ENCODE data around the gene LBHD2. TPM values are rescaled to one million over a fixed set of nuclear protein-coding genes. Genes with fewer than 3 reads are reported as not detected.
"Not testable (repeated sequence)": the region's sequence is repeated elsewhere in the genome, so short reads cannot be mapped to it uniquely, and the experiment has no call there.

Gene LBHD2
- total RNA-seq, 1 donor from 2014 or later: not detected

DNA sequence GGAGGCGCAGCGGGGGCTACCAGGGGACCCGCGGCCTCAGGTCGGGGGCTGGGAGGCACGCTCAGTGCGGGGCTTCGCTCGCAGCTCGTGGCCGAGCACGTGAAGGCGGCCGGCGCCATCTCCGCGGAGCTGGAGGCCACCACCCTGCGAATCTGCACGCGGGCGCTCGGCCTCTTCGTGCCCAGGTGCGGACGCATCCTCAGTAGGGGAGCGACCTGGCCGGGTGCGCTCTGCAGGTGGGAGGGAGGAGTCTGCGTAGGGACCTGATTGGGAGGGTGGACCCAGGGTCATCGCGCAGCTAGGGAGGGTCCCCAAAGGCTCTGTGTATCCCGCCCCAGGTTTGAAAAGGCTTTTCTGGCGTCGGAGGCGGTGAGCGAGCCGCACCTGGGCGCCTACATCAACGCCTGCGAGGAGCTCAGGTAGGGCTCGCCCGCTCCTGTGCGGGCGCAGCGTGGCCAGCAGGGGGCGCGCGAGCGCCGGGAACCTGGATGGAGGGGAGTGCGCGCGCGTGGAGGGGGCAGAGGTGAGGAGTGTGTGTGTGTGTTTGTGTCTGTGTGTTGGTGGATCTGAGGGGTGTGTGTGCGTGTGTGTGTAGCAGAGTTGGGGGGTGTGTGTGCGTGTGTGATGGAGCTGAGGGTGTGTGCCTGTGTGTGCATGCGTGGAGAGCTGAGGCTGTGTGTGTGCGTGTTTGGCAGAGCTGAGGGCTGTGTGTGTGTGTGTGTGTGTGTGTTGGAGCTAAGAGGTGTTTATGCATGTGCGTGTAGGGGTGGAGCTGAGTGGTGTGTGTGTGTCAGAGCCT is 20.8 kb downstream of the LBHD2 start:
- peak; percentile 77 for ATAC-seq

DNA sequence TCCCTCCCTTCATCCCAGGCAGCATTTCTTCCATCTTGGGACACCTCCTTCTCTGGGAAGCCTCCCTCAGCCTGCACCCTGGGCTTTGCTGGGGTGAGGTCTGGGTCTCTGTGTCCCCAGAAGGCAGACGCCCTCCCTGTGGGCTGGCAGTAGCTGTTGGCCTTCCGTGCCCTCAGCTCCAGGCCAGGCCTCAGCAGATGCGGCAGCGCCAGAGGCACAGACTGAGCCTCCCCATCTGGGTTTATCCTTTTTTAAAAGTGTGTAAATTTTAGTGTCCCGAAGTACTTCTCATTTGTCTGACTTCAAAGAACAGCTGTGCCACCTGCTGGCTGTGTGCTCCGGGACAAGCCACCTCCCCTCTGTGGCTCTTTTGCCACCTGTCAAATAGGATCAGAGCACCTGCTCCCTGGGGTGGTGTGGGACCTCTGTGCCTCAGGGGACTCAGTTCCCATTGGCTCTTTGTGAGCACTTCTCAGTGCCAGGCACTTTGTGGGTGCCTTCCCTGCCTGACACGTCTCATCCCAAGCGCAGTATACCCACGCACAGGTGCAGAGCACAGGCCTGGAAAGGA is 21.7 kb downstream of the LBHD2 start:
- ATAC-seq: no peak

DNA sequence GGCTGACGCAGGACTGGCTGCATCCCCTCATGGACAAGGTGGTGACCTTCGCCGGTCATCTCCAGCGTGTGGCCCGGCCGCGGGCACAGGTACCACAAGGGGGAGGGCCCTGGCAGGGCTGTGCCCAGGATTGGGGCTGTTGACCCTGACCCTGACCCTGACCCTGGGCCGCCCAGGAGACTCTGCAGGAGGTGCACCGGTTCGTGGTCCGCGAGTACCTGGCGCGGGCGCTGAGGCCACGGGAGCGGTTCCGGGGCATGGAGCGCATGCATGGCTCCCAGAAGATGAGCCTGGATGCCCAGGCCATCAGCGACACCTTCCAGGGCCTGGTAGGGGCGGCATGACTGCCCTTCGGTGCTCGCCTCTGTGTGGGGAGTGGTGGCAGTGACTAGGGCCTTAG is 23.4 kb downstream of the LBHD2 start:
- no peak for ATAC-seq

DNA sequence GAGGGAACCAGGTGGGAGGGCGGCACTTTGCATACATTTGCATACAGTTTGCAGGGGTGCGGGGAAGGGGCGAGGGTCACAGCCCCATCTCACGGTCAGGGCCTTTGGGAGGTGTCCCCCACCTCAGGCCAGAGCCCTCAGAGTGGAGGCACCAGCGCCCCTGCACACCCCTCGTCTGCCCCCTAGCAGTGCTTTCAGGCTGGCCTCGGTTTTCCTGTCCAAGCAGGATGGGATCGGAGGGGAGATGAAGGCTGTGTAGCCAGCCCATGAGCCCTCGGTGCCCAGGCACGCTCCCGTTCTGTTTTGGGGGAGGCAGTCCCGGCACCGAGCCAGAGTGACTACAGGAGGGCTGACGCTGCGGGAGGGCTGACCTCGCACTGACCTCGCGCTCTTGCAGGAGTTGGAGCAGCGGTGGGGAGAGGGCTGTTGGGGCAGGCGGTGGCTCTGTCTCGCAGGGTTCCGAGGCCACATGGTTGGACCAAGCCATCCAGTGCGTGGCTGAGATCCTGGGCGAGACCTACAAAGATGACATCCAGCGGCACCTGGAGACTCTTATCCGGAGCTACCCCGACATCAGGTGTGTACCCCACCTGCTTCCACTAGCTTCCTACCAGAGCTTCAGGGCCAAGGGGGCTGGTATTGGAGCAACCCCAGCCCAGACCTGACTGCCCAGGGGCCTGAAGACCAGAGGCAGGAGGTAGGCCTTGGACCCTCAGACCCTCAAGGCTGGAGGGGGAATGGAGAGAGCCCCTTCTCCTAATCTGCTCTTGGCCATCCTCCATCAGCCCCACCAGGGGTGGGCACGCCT is 24.1 kb downstream of the LBHD2 start:
- ATAC-seq: no peak

DNA sequence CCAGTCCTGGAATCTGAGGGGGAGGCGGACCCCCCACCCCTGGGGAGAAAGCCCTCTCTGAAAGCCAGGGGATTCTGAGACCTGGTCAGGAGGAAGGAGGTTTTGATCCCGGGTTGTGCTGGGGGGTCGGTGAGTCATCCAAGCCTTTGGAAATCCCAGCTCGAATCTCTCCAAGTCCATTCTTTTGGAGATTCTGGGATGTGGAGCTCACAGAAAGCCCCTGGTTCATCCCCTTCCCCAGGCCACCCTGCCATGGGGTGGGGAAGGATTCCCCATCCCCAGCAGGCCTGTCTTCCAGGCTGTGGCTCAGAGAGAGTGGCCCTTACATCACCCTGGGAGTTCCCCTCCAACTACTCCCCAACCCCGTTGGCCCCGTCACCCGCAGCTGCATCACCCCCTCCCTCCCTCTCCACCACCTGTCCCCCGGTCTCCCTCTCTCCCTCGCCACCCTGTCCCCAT is 24.8 kb downstream of the LBHD2 start:
- no peak for ATAC-seq

DNA sequence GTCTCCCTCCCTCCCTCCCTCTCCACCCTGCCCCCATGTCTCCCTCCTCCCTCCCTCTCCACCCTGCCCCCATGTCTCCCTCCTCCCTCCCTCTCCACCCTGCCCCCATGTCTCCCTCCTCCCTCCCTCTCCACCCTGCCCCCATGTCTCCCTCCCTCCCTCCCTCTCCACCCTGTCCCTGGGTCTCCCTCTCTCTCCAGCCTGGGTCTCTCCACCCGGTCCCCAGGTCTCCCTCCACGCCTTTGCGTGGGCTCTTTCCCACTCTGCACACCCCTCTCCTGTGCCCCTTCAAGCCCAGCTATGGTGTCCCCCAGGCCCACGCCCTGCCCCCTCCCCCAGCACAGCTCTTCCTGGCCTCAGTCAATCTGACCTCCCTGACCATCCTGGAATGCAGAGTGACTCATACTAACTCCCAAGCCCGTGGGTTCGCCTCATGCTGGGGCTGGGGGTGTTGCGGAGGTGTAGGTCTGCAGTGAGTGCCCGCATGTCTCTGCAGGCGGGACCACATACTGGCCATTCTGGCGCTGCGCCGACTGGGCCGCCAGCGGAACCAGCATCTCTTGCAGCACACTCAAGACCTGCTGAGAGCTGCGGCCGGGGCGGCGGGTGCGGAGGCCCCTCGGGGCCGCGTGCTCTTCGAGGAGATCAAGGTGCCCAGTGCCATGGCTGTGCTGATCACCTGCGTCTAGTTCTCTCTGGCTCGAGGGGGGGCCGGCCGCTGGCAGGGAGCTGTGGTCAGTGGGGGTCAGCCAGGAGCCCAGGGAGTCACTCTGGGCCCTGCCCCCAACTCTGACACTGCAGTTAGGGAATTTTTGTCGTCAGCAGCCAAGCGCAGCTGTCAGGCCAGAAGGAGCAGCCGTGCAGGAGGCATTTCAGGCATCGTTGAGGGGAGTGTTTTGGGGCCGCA is 25.8 kb downstream of the LBHD2 start:
- ATAC-seq: no peak

DNA sequence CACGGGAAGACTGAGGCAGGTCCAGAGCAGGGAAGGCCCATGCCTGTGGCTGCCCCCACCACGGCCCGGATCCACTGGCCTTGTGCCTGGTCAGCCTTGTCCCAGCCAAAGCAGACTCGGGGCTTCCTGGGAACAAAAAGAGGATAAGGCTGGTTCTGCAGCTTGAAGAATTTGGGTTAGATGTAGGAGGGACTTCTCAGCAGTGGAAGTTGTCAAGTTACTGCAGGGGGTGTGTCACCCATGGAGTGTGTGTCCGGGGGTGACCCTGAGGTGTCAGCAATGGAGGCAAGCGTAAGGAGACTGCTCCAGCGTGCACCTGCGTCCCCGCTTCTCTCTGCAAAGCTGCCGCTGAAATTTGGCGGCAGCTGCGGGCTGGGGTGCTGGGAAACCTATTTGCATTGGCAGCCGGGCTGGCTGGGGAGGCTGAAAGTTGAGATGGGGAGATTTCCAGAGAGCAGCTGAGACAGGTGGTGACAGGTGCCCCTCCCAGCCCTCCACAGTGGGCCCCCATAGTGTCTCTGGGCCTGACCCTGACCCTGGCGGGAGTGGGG is 26.7 kb downstream of the LBHD2 start:
- ATAC-seq: peak; percentile 40

DNA sequence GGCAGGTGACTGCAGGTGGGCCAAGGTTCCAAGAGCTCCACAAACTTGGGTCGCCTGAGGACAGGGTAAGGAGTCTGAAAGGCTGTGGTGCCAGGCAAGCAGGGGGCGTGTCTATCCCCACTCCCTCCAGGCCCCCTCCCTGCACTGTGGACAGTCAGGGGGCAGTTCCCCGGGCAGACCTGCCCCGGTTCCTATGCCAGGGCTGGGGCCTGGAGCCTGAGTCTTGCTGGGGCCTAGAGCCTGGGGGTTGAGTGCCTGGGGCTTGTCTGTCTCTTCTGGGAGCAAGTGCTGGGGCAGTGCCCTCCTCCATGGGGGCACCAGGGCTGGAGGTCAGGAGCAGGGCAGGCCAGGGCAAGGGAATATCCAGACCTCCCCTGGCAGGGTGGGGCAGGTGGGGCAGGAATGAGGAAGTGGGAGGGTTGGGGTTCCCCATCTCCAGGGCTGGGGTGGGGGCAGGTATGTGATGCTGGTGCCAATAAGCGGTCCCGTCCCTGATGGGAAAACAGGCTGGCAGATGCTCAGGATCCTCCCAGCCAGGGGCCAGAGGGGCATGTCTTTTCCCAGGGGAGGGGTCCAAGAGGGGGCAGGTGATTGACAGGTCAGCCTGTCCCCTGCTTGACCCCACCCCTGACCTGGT is 27.3 kb downstream of the LBHD2 start:
- ATAC-seq: peak; percentile 59

DNA sequence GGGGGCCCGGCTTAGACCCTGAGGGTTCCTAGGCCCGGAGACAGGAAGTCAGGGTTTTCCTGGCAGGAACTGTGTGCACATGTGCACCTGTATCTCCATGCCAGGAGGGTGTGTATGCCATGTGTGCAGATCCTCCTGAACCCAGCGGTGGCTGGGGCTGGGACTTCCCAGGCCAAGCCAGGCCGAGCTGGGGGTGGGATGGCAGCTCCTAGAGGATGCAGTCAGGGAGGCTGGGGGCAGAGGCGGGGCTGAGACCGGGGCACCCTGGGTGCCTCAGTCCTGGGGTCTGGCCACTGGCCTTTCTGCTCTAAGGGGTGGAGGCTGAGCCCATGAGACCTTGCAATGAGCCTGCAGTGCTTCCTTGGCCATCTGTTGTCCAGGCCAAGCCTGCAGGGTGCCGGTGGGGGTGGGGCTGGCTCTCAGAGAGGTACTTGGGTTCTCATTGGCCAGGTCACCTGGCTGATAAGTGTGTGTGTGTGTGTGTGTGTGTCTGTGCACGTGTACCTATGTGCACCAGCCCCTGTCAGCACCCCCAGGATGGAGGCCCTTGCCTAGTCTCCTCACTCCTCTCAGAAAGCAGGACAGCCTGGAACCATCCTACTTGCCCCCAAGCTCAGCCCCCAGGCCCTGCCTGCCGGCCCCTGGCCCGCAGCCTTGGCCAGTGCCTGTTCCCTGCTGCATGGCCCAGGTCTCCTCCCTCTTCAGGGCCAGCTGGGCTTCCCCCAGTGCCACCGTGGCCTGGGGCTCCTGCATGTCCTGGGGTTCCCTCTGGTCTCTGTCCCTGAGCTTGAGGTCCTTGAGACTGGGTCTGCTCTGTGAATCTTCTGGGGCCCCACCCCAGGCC is 28.6 kb downstream of the LBHD2 start:
- peak; percentile 5 for ATAC-seq

DNA sequence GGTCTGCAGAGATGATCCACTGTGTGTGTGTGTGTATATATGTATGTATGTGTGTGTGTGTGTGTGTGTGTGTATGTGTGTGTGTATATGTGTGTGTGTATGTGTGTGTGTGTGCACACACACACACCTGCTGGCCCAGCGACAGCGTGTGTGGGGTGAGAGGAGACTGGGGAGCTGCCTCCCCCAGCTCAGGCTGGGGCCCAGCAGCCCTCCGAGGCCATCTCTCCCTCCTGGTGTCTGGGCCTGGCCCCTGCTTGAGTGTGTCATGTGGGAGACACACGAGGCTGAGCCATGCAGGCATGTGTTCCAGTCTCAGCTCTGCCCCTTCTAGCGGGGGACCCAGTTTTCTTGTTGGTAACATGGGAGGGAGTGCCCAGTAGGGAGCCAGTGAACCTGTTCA is 29.3 kb downstream of the LBHD2 start:
- ATAC-seq: no peak

DNA sequence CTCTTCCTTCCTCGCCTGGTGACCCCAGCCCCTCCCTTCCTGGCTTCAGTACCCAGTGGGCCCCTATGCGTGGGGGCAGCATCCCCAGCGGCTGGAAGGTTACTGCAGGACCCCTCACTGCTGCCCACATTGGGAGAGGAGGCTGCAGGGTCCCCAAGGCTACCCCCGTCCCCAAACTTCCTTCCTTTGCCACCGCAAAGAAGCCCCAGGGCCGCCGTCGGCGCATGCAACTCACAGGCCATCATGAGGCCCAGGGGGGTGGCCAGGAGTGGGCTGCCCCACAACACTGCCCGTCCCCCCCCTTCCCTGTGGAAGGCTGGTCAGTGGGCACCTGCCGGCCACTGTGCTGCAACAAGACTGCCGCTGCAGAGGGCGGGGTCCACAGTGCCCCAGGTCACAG is 29.8 kb downstream of the LBHD2 start:
- no peak for ATAC-seq

DNA sequence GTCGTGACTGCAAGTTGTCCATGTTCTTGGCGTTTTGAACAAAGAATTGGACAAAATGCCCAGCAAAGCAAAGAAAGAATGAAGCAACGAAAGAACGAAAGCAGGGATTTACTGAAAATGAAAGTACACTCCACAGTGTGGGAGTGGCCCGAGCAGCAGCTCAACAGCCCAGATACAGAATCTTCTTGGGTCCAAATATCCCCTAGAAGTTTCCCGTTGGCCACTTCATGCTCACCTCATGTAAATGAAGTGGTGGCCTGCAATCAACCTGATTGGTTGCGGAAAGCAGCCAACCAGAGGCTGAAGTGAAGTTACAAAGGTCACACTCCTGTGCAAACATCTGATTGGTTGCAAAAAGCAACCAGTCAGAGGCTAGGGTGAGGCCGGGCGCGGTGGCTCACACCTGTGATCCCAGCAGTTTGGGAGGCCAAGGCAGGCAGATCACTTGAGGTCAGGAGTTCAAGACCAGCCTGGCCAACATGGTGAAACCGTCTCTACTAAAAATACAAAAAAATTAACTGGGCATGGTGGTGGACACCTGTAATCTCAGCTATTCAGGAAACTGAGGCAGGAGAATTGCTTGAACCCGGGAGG is 31.2 kb downstream of the LBHD2 start:
- ATAC-seq: not testable (repeated sequence)

DNA sequence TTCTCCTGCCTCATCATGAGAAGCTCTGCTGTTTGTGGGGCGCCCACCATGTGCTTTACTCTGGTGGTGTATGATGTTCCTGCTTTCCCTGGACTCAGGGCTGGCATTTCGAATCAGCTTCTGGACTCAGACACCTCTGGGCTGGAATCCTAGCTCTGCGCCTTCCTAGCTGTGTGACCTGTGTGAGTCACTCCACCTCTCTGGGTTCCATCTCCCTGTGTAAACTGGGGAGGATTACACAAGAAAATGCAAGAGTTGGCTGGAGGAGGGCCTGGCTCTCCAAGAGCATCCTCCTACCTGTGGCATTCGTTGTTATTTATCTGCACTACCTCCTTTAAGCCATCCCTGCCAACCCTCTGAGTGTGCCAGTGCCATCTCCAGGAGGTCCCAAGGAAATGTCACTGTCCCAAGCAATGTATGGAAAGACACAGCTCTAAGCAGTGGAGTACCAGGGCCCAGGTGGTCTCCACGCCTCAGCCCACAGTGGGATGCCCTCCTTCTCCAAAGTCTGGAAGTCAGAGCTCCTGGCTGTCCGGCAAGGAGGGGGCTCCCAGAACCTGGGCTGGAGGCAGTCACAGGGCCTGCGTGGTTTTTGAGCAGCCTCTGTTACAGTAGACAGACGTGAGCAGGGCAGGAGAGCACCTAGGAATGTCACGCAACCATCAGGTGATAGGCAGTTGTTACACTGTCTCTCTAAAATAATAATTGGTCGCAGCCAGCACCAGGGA is 32.0 kb downstream of the LBHD2 start:
- peak; percentile 14 for ATAC-seq

DNA sequence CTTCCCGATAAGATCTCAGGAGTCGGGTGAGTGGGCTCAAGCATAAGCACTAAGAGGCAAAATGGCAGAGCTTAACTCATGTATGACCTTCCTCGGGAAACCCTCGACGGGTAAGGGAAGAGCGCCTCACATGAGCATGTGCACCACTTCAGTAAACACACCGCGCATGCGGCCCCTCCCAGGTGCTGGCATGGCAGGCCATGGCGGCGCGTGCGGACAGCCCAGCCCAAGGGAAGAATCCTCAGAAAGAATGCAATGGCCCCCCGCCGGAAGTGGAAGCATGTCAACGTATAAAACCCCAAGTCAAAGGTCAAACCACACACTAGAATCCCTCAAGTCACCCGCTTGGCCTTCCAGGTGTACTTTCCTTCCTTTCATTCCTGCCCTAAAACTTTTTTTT is 32.6 kb downstream of the LBHD2 start:
- no peak for ATAC-seq

DNA sequence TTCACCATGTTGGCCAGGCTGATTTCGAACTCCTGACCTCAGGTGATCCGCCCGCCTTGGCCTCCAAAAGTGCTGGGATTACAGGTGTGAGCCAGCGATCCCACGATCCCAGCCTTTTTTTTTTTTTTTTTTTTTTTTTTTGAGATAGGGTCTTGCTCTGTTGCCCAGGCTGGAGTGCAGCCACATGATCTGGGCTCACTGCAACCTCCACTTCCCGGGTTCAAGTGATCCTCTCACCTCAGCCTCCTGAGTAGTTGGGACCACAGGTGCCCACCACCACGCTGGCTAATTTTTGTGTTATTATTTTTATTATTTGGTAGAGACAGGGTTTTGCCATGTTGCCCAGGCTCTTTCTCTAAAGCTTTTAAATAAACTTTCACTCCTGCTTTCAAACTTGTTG is 33.5 kb downstream of the LBHD2 start:
- ATAC-seq: not testable (repeated sequence)

DNA sequence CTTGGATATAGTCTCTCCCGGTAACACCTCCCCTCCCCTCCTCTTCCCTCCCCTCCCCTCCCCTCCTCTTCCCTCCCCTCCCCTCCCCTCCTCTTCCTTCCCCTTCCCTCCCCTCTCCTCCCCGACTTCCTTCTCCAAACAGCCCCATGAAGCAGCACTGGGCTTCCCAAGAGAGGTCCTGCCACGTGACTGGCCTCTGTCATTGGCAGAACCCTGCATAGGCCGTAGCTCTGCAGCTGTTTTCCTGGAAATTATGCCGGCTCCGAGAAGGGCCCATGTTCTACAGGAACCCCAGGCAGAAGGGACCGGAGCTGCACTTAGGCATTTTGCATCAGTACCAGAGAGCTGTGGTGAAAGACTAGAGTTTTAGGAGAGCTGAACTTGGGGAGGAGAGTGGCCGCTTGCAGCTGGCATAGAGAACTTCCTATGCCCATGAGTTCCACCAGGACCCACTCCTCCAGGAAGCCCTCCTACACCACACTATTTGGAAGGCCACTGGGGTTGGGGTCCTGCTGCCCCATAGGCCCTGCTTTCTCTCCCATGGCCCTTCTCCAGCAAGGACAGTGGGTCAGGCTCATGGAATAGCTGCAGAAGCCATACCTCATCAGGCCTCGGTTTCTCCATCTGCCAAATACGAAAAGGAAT is 34.1 kb downstream of the LBHD2 start:
- no peak for ATAC-seq

DNA sequence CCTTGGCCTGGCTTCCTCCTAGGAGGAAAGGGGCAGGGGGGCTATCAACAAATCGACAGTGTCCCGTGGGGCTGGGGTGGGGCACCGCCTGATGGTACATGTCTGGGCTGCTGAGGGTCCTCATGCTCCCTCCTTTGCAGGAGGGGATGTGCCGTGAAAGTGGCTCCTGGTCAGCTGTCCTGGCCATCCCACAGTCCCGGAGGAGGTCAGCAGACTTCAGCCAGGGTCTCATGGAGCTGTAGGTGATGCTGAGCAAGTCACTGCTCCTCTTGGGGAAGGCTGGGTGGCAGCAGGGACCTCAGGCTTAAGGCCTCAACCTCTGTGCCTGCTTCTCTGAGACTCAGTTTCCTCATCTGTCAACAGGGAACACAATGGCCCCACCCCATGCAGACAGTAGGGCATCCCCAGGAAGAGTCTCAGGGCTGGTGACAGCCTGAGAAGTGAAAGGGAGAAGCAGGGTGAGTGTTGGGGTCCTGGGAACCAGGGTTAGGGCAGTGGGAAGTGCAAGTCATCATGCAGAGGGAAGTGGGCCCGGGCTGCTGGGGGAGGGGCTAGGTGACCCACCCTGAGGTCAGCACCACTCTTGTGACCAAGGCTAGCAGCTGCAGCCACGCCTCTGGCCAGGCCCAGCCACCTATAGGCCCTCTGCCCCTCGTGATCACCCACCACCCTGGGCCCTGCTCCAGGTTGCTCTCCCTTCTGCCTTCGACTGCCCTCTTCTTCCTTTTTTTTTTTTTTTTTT is 34.8 kb downstream of the LBHD2 start:
- no peak for ATAC-seq

DNA sequence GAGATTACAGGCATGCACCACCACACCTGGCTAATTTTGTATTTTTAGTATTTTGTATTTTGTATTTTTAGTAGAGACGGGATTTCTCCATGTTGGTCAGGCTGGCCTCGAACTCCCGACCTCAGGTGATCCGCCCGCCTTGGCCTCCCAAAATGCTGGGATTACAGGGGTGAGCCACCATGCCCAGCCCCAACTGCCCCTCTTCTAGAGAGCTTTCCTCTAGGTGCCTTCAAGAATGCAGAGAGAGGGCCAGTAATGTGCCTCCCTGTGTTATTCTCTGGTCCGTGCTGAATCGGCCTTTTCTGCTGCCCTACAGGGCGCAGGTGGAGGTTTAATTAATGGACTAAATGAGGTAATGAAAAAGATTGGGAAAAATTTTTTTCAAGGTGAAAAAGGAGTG is 35.5 kb downstream of the LBHD2 start:
- not testable (repeated sequence) for ATAC-seq

All from esophagus mucosa (tissue), 1 donor.